ENCODE results near the gene ADIPOQ. TPM values are rescaled to one million over a fixed set of nuclear protein-coding genes. Genes with fewer than 3 reads are reported as not detected.
A peak's percentile ranks its signal among the peaks of the same experiment; 100 is the strongest.
"Not testable (repeated sequence)": the region's sequence is repeated elsewhere in the genome, so short reads cannot be mapped to it uniquely, and the experiment has no call there.

The ADIPOQ gene
- total RNA-seq, 1 experiment from 2014 or later: not detected

- ChIA-PET POLR2A (ENCODE audit: unreplicated experiment) (no interaction called here), CTCF (no interaction called here)
- no peaks in the 10 kb centered on the region for H4K20me1 ChIP-seq (ENCODE audit: low read length)
- H3K79me2 ChIP-seq (ENCODE audit: low read length): no peaks in the 10 kb centered on the region
- no peaks in the 10 kb centered on the region for H3K9me2 ChIP-seq (replicated peaks; ENCODE audit: low read length)
- H3K4me3 ChIP-seq (ENCODE audit: low read length): no peak overlapping the region
- no peak overlapping the region for H3K27ac ChIP-seq (ENCODE audit: low read length)
- H2AFZ ChIP-seq (ENCODE audit: low read length): peak overlapping the region; percentile 7; the same call in 1 of the 2 replicates
- TF ChIP-seq EZH2phosphoT487 (IDR thresholded peaks at IDR 0.05; ENCODE audit: borderline replicate concordance, low read length): no peak
- TF ChIP-seq EZH2 (IDR thresholded peaks at IDR 0.05; ENCODE audit: low read length, unreplicated experiment): no peak
- no peak for TF ChIP-seq CTCF (conservative IDR thresholded peaks at IDR 0.05; ENCODE audit: low read depth, low read length)
- H3K4me1 ChIP-seq (ENCODE audit: insufficient read depth, low read length): peaks cover 19% of the 10 kb centered on the region; the same call in 1 of the 2 replicates
- ATAC-seq (no peak), DNase-seq (no peak)
- H3K9me3 ChIP-seq (ENCODE audit: low read length): no peaks in the 10 kb centered on the region
- H3K27me3 ChIP-seq (ENCODE audit: low read length): no peaks in the 10 kb centered on the region
- no TSS peak for BruUV-seq (replicated peaks)
- no peak overlapping the region for H3K9ac ChIP-seq (ENCODE audit: low read length)
- no peaks in the 10 kb centered on the region for H3F3A ChIP-seq (ENCODE audit: low read length, unreplicated experiment)
- no peaks in the 10 kb centered on the region for H3K36me3 ChIP-seq (ENCODE audit: low read depth, low read length)
- H3K4me2 ChIP-seq (ENCODE audit: low read length): no peak overlapping the region
- intact Hi-C loops (cut with micrococcal nuclease): no loop called here
Observed at GRCh38 chr3:186871403-186871924, 29.0 kb downstream of the ADIPOQ start.

- DNase-seq; H3K9me2 ChIP-seq (replicated peaks; ENCODE audit: low read length); H3K9me3 ChIP-seq (ENCODE audit: low read length); H4K20me1 ChIP-seq (ENCODE audit: low read length); H3K27ac ChIP-seq (ENCODE audit: low read length); H3F3A ChIP-seq (ENCODE audit: low read length, unreplicated experiment); H3K9ac ChIP-seq (ENCODE audit: low read length); POLR2A ChIA-PET (ENCODE audit: unreplicated experiment); CTCF ChIA-PET; BruUV-seq (replicated peaks); H3K4me2 ChIP-seq (ENCODE audit: low read length); H2AFZ ChIP-seq (ENCODE audit: low read length); H3K36me3 ChIP-seq (ENCODE audit: low read depth, low read length); H3K79me2 ChIP-seq (ENCODE audit: low read length); ATAC-seq; H3K27me3 ChIP-seq (ENCODE audit: low read length); intact Hi-C loops (cut with micrococcal nuclease); H3K4me3 ChIP-seq (ENCODE audit: low read length): not testable (repeated sequence)
- peaks cover 19% of the 10 kb centered on the region; the same call in 1 of the 2 replicates for H3K4me1 ChIP-seq (ENCODE audit: insufficient read depth, low read length)
Observed at GRCh38 chr3:186873796-186874195, 31.3 kb downstream of the ADIPOQ start.

- CTCF ChIA-PET; H3K27me3 ChIP-seq (ENCODE audit: low read length); DNase-seq; POLR2A ChIA-PET (ENCODE audit: unreplicated experiment); H3K27ac ChIP-seq (ENCODE audit: low read length); BruUV-seq (replicated peaks); H4K20me1 ChIP-seq (ENCODE audit: low read length); H3K4me3 ChIP-seq (ENCODE audit: low read length); H3K36me3 ChIP-seq (ENCODE audit: low read depth, low read length); H2AFZ ChIP-seq (ENCODE audit: low read length); H3F3A ChIP-seq (ENCODE audit: low read length, unreplicated experiment); intact Hi-C loops (cut with micrococcal nuclease); H3K9me3 ChIP-seq (ENCODE audit: low read length); ATAC-seq; H3K79me2 ChIP-seq (ENCODE audit: low read length); H3K9ac ChIP-seq (ENCODE audit: low read length); H3K4me2 ChIP-seq (ENCODE audit: low read length); H3K9me2 ChIP-seq (replicated peaks; ENCODE audit: low read length): not testable (repeated sequence)
- H3K4me1 ChIP-seq (ENCODE audit: insufficient read depth, low read length): peaks cover 17% of the 10 kb centered on the region; the same call in 1 of the 2 replicates
Observed at GRCh38 chr3:186874216-186874615, 31.7 kb downstream of the ADIPOQ start.

- H4K20me1 ChIP-seq (ENCODE audit: low read length); POLR2A ChIA-PET (ENCODE audit: unreplicated experiment); H3K9ac ChIP-seq (ENCODE audit: low read length); DNase-seq; H3K27ac ChIP-seq (ENCODE audit: low read length); H3K9me3 ChIP-seq (ENCODE audit: low read length); H3K4me3 ChIP-seq (ENCODE audit: low read length); H2AFZ ChIP-seq (ENCODE audit: low read length); ATAC-seq; H3K9me2 ChIP-seq (replicated peaks; ENCODE audit: low read length); H3K27me3 ChIP-seq (ENCODE audit: low read length); H3K36me3 ChIP-seq (ENCODE audit: low read depth, low read length); intact Hi-C loops (cut with micrococcal nuclease); BruUV-seq (replicated peaks); CTCF ChIA-PET; H3F3A ChIP-seq (ENCODE audit: low read length, unreplicated experiment); H3K4me2 ChIP-seq (ENCODE audit: low read length); H3K79me2 ChIP-seq (ENCODE audit: low read length): not testable (repeated sequence)
- H3K4me1 ChIP-seq (ENCODE audit: insufficient read depth, low read length): peaks cover 11% of the 10 kb centered on the region; the same call in 1 of the 2 replicates
Observed at GRCh38 chr3:186874841-186875240, 32.3 kb downstream of the ADIPOQ start.
